PC-3 (cell line): Measurements from ENCODE around the gene ASNS. TPM values are rescaled to one million over a fixed set of nuclear protein-coding genes. Genes with fewer than 3 reads are reported as not detected.
A peak's percentile ranks its signal among the peaks of the same experiment; 100 is the strongest.
"Not testable (repeated sequence)": the region's sequence is repeated elsewhere in the genome, so short reads cannot be mapped to it uniquely, and the experiment has no call there.

Experiments used
- ATAC-seq: fragments of 200-7000 bp; cut with Tn5 transposase; 2 replicates; pipeline ENCODE4 v1.9.1; 2020; ENCODE audit warnings: mild to moderate bottlenecking, moderate library complexity
- BruUV-seq: library from RNA; stranded (reverse); fragments of 400-500 nt; replicated peaks from 2 replicates; lab custom pipeline; 2021; lab: Mats Ljungman, UMichigan
- CTCF ChIA-PET: fragments of 300-600 bp; sonication (Branson Sonifier 250); formaldehyde crosslinking; loops from one replicate; lab custom pipeline; 2022; ENCODE audit warnings: antibody characterized with exemption; lab: Charles Lee
- POLR2A ChIA-PET: fragments of 300-600 bp; sonication (Branson Sonifier 250); formaldehyde crosslinking; loops from one replicate; lab custom pipeline; 2022; ENCODE audit warnings: antibody characterized with exemption; ENCODE audit not compliant: unreplicated experiment; lab: Charles Lee
- DNase-seq: peaks from one replicate; pipeline ENCODE4 v3.0.0-alpha.2; 2015
- H2AFZ ChIP-seq: fragments of 300-600 bp; sonication (generic); 2 replicates; pipeline ENCODE4 v1.6.0; 2016; ENCODE audit warnings: antibody characterized with exemption, low read length
- H3F3A ChIP-seq: fragments of 300-600 bp; sonication (generic); one replicate; pipeline ENCODE4 v1.6.0; 2017; ENCODE audit warnings: antibody characterized with exemption, low read length, control low read depth, mild to moderate bottlenecking; ENCODE audit not compliant: unreplicated experiment
- H3K27ac ChIP-seq: fragments of 300-600 bp; sonication (generic); 2 replicates; pipeline ENCODE4 v1.5.1; 2016; ENCODE audit warnings: mild to moderate bottlenecking, low read length
- H3K27me3 ChIP-seq: fragments of 300-600 bp; sonication (generic); 2 replicates; pipeline ENCODE4 v1.6.1; 2016; ENCODE audit warnings: low read length, mixed read lengths
- H3K36me3 ChIP-seq: fragments of 300-600 bp; sonication (generic); 2 replicates; pipeline ENCODE4 v1.6.1; 2016; ENCODE audit warnings: low read depth, mixed run types, low read length, mixed read lengths
- H3K4me1 ChIP-seq: fragments of 300-600 bp; sonication (generic); 2 replicates; pipeline ENCODE4 v1.5.1; 2016; ENCODE audit warnings: low read length; ENCODE audit not compliant: insufficient read depth
- H3K4me2 ChIP-seq: fragments of 300-600 bp; sonication (generic); 2 replicates; pipeline ENCODE4 v1.6.0; 2016; ENCODE audit warnings: low read length
- H3K4me3 ChIP-seq: fragments of 300-600 bp; sonication (generic); 2 replicates; pipeline ENCODE4 v1.5.1; 2016; ENCODE audit warnings: mild to moderate bottlenecking, low read length, mixed read lengths
- H3K79me2 ChIP-seq: fragments of 300-600 bp; sonication (generic); 2 replicates; pipeline ENCODE4 v1.6.1; 2017; ENCODE audit warnings: low read length, mixed read lengths
- H3K9ac ChIP-seq: fragments of 300-600 bp; sonication (generic); 2 replicates; pipeline ENCODE4 v1.6.0; 2016; ENCODE audit warnings: mild to moderate bottlenecking, low read length
- H3K9me2 ChIP-seq: fragments of 300-600 bp; sonication (generic); replicated peaks from 2 replicates; pipeline ENCODE4 v1.6.1; 2016; ENCODE audit warnings: mixed run types, low read length, mixed read lengths
- H3K9me3 ChIP-seq: fragments of 300-600 bp; sonication (generic); 2 replicates; pipeline ENCODE4 v1.6.1; 2016; ENCODE audit warnings: low read length, mixed read lengths
- H4K20me1 ChIP-seq: fragments of 300-600 bp; sonication (generic); 2 replicates; pipeline ENCODE4 v1.6.1; 2016; ENCODE audit warnings: low read length, mixed read lengths
- EZH2 ChIP-seq: fragments of 300-600 bp; sonication (generic); IDR thresholded peaks from one replicate; pipeline ENCODE4 v1.6.1; 2017; ENCODE audit warnings: antibody characterized with exemption, mild to moderate bottlenecking, low read length; ENCODE audit not compliant: unreplicated experiment
- EZH2phosphoT487 ChIP-seq: fragments of 300-600 bp; sonication (generic); IDR thresholded peaks from 2 replicates; pipeline ENCODE4 v1.6.1; 2018; ENCODE audit warnings: mild to moderate bottlenecking, antibody characterized with exemption, low read length, borderline replicate concordance
- intact Hi-C: fragments of 100-400 bp; cut with micrococcal nuclease; formaldehyde crosslinking; loops from 2 replicates; pipeline ENCODE4 v1.9.0; 2023
- total RNA-seq: library from RNA; depleted of rRNA; stranded (reverse); fragments of >200 nt; gene quantifications from 2 replicates; pipeline ENCODE4 v1.2.3, GENCODE V29; 2014
- TF ChIP-seq, protein P1 (sequence below): fragments of 300-600 bp; sonication (generic); conservative IDR thresholded peaks from 2 replicates; pipeline ENCODE4 v1.5.1; 2017; ENCODE audit warnings: antibody characterized with exemption, low read depth, mild to moderate bottlenecking, low read length

The ASNS gene
- total RNA-seq, 1 experiment from 2014 or later: 19.5 TPM

DNA sequence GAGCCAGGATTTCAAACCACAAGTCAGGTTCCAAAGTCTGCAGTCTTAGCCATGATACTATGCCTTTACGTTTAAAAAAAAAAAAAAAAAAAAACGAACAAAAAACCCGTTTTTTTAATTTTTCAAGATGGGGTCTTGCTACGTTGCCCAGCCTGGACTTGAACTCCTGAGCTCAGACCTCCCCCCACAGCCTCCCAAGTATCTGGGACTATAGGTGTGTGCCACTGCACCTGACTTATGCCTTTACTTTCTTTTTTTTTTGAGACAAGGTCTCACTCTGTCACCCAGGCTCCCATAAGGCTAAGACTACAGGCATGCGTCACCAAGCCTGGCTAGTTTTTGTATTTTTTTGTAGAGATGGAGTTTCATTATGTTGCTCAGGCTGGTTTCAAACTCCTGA is 14.7 kb downstream of the ASNS start:
- POLR2A ChIA-PET: no interaction called here
- no peak for ATAC-seq
- TF ChIP-seq EZH2 (no peak), EZH2phosphoT487 (no peak)
- TF ChIP-seq, protein P1, sequence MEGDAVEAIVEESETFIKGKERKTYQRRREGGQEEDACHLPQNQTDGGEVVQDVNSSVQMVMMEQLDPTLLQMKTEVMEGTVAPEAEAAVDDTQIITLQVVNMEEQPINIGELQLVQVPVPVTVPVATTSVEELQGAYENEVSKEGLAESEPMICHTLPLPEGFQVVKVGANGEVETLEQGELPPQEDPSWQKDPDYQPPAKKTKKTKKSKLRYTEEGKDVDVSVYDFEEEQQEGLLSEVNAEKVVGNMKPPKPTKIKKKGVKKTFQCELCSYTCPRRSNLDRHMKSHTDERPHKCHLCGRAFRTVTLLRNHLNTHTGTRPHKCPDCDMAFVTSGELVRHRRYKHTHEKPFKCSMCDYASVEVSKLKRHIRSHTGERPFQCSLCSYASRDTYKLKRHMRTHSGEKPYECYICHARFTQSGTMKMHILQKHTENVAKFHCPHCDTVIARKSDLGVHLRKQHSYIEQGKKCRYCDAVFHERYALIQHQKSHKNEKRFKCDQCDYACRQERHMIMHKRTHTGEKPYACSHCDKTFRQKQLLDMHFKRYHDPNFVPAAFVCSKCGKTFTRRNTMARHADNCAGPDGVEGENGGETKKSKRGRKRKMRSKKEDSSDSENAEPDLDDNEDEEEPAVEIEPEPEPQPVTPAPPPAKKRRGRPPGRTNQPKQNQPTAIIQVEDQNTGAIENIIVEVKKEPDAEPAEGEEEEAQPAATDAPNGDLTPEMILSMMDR: no peak

GRCh38 chr7:97851683-97852082 is 20.5 kb downstream of the ASNS start:
- BruUV-seq: no TSS peak
- intact Hi-C loops: no loop called here
- Histone ChIP-seq H4K20me1 (no peaks in the 10 kb centered on the region), H3K9me2 (no peaks in the 10 kb centered on the region), H3K27me3 (no peaks in the 10 kb centered on the region), H3K4me3 (no peak overlapping the region), H3K36me3 (peaks cover 12% of the 10 kb centered on the region), H3F3A (no peaks in the 10 kb centered on the region), H3K9ac (no peak overlapping the region), H2AFZ (no peak overlapping the region), H3K27ac (no peak overlapping the region), H3K9me3 (no peaks in the 10 kb centered on the region), H3K4me2 (no peak overlapping the region), H3K4me1 (no peaks in the 10 kb centered on the region), H3K79me2 (no peaks in the 10 kb centered on the region)
- CTCF ChIA-PET: interaction anchor here (0.6 kb wide), 1 partner anchor 162 kb away, joined by 3 read pairs; no protein-coding TSS in a partner anchor
- ATAC-seq (no peak), DNase-seq (no peak)
- POLR2A ChIA-PET: no interaction called here
- TF ChIP-seq EZH2 (no peak), EZH2phosphoT487 (no peak)
- TF ChIP-seq, protein P1: no peak

More for the DNA sequence above, 14.7 kb downstream of the ASNS start:
- H3K27ac ChIP-seq: no peak overlapping the region
- intact Hi-C loops: no loop called here
- H3K79me2 ChIP-seq: no peaks in the 10 kb centered on the region
- no peaks in the 10 kb centered on the region for H3F3A ChIP-seq
- no peak overlapping the region for H3K4me2 ChIP-seq
- H3K9ac ChIP-seq: no peak overlapping the region
- CTCF ChIA-PET: no interaction called here
- DNase-seq: no peak
- no peak overlapping the region for H3K4me3 ChIP-seq
- no peak overlapping the region for H2AFZ ChIP-seq
- BruUV-seq: no TSS peak
- H3K36me3 ChIP-seq: peaks cover 12% of the 10 kb centered on the region
- no peaks in the 10 kb centered on the region for H3K9me3 ChIP-seq
- H3K4me1 ChIP-seq: no peaks in the 10 kb centered on the region
- H4K20me1 ChIP-seq: no peaks in the 10 kb centered on the region
- H3K9me2 ChIP-seq: no peaks in the 10 kb centered on the region
- H3K27me3 ChIP-seq: no peaks in the 10 kb centered on the region

- H2AFZ ChIP-seq, H3K79me2 ChIP-seq, H3K27me3 ChIP-seq, H3K9me3 ChIP-seq, H4K20me1 ChIP-seq, H3K4me2 ChIP-seq, H3K4me1 ChIP-seq, CTCF ChIA-PET, H3K4me3 ChIP-seq, H3F3A ChIP-seq, DNase-seq, H3K9ac ChIP-seq, POLR2A ChIA-PET, H3K9me2 ChIP-seq, H3K27ac ChIP-seq, intact Hi-C loops, ATAC-seq: not testable (repeated sequence)
- H3K36me3 ChIP-seq: peaks cover 12% of the 10 kb centered on the region
- TSS peak; percentile 16 for BruUV-seq
These were observed 21.8 kb downstream of the ASNS start for GRCh38 chr7:97850262-97851031.
